ENCODE measurements around the gene C12orf57.

C12orf57 gene

DNA sequence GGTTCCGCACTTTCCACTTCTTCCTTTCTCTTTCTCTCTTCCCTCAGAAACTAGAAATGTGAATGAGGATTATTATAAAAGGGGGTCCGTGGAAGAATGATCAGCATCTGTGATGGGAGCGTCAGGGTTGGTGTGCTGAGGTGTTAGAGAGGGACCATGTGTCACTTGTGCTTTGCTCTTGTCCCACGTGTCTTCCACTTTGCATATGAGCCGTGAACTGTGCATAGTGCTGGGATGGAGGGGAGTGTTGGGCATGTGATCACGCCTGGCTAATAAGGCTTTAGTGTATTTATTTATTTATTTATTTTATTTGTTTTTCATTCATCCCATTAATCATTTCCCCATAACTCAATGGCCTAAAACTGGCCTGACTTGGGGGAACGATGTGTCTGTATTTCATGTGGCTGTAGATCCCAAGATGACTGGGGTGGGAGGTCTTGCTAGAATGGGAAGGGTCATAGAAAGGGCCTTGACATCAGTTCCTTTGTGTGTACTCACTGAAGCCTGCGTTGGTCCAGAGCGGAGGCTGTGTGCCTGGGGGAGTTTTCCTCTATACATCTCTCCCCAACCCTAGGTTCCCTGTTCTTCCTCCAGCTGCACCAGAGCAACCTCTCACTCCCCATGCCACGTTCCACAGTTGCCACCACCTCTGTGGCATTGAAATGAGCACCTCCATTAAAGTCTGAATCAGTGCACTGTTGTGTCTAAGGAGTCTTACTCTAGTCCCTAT is 20.7 kb upstream of the C12orf57 start:
- TF ChIP-seq CTCF (IDR thresholded peaks at IDR 0.05) = no peak

DNA sequence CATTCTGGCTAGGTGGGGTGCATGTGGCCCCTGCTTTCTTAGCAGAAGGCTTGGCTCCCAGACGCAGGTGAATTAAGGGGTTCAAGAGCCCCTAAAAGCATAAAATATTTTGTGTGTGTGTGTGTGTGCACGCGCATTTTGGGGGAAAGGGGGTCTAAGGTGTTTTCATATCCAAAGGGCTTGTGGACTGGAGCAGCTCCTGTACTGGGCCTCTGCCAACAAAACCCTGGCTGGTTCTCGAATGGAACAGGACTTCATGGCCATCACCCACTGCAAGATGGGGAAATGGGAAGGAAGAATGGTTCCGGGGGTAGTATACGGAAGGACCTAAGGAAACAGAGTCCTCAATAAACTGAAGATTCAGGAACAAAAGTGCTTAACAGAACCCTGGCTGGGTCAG is 20.0 kb upstream of the C12orf57 start:
- no peak for TF ChIP-seq CTCF (IDR thresholded peaks at IDR 0.05)

GRCh38 chr12:6925239-6925539 is 18.6 kb upstream of the C12orf57 start:
- TF ChIP-seq CTCF (IDR thresholded peaks at IDR 0.05) = no peak

GRCh38 chr12:6925540-6926279 is 18.1 kb upstream of the C12orf57 start:
- TF ChIP-seq CTCF (IDR thresholded peaks at IDR 0.05) = no peak

GRCh38 chr12:6927379-6928021 is 16.3 kb upstream of the C12orf57 start, which contains the start of gene ATN1:
Gene ATN1, plus strand, starts transcription at chr12:6927959. Its CDS starts 6,043 bp downstream, at chr12:6934002.
- TF ChIP-seq CTCF (IDR thresholded peaks at IDR 0.05) = no peak

- TF ChIP-seq CTCF (IDR thresholded peaks at IDR 0.05) = no peak
These were observed 15.7 kb upstream of the C12orf57 start for GRCh38 chr12:6928022-6928702.

DNA sequence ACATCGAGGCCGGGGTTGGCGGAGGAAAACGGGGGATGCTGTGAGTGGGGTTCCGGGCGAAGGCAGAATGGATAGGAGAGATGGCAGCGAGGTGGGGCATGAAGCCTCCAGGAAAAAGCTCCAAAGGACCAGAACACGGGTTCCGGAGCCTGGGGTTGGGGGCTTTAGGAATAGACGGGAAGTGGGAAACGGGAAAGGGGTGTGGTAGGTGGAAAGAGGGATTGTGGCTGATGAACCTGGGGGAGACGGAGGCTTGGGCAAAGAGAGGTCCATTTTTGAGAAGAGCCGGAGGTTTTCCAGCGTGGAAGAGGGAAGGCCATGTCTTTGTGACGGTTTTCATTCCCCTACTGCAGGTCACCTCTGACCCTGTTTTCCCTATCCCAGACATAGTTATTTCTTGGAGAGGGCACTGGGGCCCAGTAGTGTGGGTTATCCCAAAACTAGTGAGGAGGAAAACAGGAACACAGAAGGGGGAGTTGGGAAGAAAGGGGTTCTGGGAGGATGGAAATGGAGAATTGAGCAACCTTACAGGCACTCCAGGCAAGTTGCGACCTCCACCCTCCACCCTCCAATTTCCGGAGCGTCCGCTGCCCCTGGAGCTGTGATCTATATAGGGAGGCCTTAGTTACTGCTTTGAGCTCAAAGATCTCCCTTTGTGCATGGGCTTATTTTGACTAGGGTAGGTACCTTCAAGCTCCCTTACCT is 15.0 kb upstream of the C12orf57 start:
- TF ChIP-seq CTCF (IDR thresholded peaks at IDR 0.05) = no peak
